Measurements from ENCODE around the gene HLA-DOB.
"Not testable (repeated sequence)": the region's sequence is repeated elsewhere in the genome, so short reads cannot be mapped to it uniquely, and the experiment has no call there.

The HLA-DOB gene

GRCh38 chr6:32815996-32816395, 806 bp downstream of the HLA-DOB start:
- H3K4me3 Mint-ChIP-seq, result no peak overlapping the region
- TF ChIP-seq, protein P1, sequence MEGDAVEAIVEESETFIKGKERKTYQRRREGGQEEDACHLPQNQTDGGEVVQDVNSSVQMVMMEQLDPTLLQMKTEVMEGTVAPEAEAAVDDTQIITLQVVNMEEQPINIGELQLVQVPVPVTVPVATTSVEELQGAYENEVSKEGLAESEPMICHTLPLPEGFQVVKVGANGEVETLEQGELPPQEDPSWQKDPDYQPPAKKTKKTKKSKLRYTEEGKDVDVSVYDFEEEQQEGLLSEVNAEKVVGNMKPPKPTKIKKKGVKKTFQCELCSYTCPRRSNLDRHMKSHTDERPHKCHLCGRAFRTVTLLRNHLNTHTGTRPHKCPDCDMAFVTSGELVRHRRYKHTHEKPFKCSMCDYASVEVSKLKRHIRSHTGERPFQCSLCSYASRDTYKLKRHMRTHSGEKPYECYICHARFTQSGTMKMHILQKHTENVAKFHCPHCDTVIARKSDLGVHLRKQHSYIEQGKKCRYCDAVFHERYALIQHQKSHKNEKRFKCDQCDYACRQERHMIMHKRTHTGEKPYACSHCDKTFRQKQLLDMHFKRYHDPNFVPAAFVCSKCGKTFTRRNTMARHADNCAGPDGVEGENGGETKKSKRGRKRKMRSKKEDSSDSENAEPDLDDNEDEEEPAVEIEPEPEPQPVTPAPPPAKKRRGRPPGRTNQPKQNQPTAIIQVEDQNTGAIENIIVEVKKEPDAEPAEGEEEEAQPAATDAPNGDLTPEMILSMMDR (IDR thresholded peaks at IDR 0.05; ENCODE audit: unreplicated experiment in 3 of 3), result no peak
- peaks cover 24% of the 10 kb centered on the region for H3K27me3 Mint-ChIP-seq (ENCODE audit: low read depth)
- H3K27ac Mint-ChIP-seq, result no peak overlapping the region
- no peaks in the 10 kb centered on the region for H3K4me1 Mint-ChIP-seq
- no peaks in the 10 kb centered on the region for H3K36me3 Mint-ChIP-seq (ENCODE audit: low read depth)
- H3K9me3 Mint-ChIP-seq, result no peaks in the 10 kb centered on the region

DNA sequence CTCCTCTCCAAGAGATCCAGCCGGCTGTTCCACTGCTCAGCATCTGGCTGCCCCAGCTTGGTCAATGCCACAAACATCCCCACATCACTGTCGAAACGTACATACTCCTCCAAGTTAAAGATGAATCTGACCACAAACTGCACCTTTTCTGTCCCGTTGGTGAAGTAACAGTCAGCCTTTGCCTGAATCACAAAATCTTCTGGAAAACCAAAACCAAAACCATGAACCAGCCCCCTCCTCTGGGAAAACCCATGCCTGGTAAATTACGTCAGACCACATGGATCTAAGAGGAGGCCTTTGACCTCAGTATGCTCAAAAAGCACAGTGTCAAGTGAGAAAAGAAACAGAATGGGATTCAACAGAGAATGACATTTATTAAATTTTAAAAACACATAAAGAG, 1.7 kb downstream of the HLA-DOB start:
- H3K4me1 Mint-ChIP-seq, result no peaks in the 10 kb centered on the region
- TF ChIP-seq, protein P1 (IDR thresholded peaks at IDR 0.05; ENCODE audit: unreplicated experiment in 3 of 3), result no peak
- H3K36me3 Mint-ChIP-seq (ENCODE audit: low read depth), result no peaks in the 10 kb centered on the region
- peaks cover 18% of the 10 kb centered on the region for H3K27me3 Mint-ChIP-seq (ENCODE audit: low read depth)
- H3K4me3 Mint-ChIP-seq, result no peak overlapping the region
- no peak overlapping the region for H3K27ac Mint-ChIP-seq
- no peaks in the 10 kb centered on the region for H3K9me3 Mint-ChIP-seq

GRCh38 chr6:32814145-32814544, 2.7 kb downstream of the HLA-DOB start:
- Mint-ChIP-seq H3K27me3 (ENCODE audit: low read depth) (peaks cover 16% of the 10 kb centered on the region), H3K4me3 (no peak overlapping the region), H3K36me3 (ENCODE audit: low read depth) (no peaks in the 10 kb centered on the region), H3K4me1 (no peaks in the 10 kb centered on the region), H3K9me3 (no peaks in the 10 kb centered on the region), H3K27ac (no peak overlapping the region)
- TF ChIP-seq, protein P1 (IDR thresholded peaks at IDR 0.05; ENCODE audit: unreplicated experiment in 3 of 3), result no peak

- Mint-ChIP-seq H3K4me1 (no peaks in the 10 kb centered on the region), H3K9me3 (no peaks in the 10 kb centered on the region), H3K4me3 (no peak overlapping the region), H3K27ac (no peak overlapping the region), H3K27me3 (ENCODE audit: low read depth) (peaks cover 46% of the 10 kb centered on the region), H3K36me3 (ENCODE audit: low read depth) (no peaks in the 10 kb centered on the region)
- TF ChIP-seq, protein P1 (IDR thresholded peaks at IDR 0.05; ENCODE audit: unreplicated experiment in 3 of 3), result no peak
Observed at GRCh38 chr6:32809171-32809570, 7.6 kb downstream of the HLA-DOB start.

- Mint-ChIP-seq H3K27me3 (ENCODE audit: low read depth) (peaks cover 56% of the 10 kb centered on the region), H3K36me3 (ENCODE audit: low read depth) (no peaks in the 10 kb centered on the region), H3K4me3 (no peak overlapping the region), H3K27ac (no peak overlapping the region), H3K9me3 (no peaks in the 10 kb centered on the region), H3K4me1 (no peaks in the 10 kb centered on the region)
- TF ChIP-seq, protein P1 (IDR thresholded peaks at IDR 0.05; ENCODE audit: unreplicated experiment in 3 of 3), result no peak
Observed at GRCh38 chr6:32807020-32807580, 9.7 kb downstream of the HLA-DOB start.

DNA sequence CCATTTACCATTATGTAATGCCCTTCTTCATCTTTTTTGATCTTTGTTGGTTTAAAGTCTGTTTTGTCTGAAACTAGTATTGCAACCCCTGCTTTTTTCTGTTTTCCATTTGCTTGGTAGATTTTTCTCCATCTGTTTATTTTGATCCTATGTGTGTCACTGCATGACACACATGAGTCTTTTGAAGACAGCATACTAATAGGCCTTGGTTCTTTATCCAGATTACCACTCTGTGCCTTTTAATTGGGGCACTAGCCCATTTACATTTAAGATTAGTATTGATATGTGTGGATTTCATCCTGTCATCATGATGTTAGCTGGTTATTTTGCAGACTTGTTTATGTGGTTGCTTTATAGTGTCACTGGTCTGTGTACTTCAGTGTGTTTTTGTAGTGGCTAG, 11.4 kb downstream of the HLA-DOB start:
- not testable (repeated sequence) for H3K9me3 Mint-ChIP-seq; H3K36me3 Mint-ChIP-seq (ENCODE audit: low read depth); H3K4me3 Mint-ChIP-seq; H3K27ac Mint-ChIP-seq; H3K4me1 Mint-ChIP-seq
- peaks cover 70% of the 10 kb centered on the region for H3K27me3 Mint-ChIP-seq (ENCODE audit: low read depth)
